Ureter (tissue), 1 donor: ENCODE measurements around the gene SORD. TPM values are rescaled to one million over a fixed set of nuclear protein-coding genes. Genes with fewer than 3 reads are reported as not detected.
"Not testable (repeated sequence)": the region's sequence is repeated elsewhere in the genome, so short reads cannot be mapped to it uniquely, and the experiment has no call there.

Experiments used
- DNase-seq: peaks from one replicate; pipeline ENCODE4 v3.0.0-alpha.2; 2020; ENCODE audit warnings: low spot score
- total RNA-seq: library from RNA; stranded (reverse); gene quantifications from one replicate; pipeline ENCODE4 v1.2.4, GENCODE V29; 2023
- donor health status: DM: yes; HTN: yes; CAD: no.

The SORD gene
- total RNA-seq, 1 donor from 2014 or later: 43.1 TPM

- no peak for DNase-seq
Measured at GRCh38 chr15:45097466-45097865, 74.5 kb downstream of the SORD start.

GRCh38 chr15:45099549-45100165 lies 76.7 kb downstream of the SORD start:
- DNase-seq: no peak

DNA sequence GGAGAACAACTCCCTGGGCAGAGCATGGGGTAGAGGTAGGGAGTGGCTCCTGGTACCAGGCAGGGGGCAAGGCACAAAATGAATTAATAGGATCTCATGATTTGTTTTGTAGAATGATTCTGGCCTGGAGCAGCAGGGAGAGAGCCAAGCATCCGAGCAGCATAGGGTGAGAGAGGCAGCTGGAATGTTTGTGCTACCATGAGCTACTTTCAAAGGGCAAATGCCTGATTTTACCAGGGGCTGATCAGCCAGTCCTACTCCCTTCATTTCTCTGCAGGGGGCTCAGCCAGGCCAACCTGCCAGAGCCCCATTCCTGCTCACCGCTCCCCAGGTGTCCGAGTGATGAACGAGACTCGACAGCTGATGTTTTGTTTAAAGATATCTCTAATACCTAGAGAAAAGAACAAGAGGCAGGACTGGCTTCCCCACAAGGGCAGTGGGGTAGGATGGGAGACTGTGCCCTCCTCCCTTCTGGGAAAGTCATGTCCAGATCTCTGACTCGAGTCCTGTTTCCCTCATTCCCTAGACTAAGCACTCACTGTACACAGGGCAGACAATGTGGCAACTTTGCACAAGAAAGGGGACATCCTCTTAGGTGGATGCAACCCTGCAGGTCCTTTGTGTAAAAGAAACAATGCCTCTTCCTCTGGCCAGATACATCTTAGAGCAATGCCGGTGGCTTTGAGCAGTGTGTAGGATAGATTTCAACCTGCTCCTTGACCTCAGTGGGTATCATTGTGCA lies 78.1 kb downstream of the SORD start:
- DNase-seq: no peak

DNA sequence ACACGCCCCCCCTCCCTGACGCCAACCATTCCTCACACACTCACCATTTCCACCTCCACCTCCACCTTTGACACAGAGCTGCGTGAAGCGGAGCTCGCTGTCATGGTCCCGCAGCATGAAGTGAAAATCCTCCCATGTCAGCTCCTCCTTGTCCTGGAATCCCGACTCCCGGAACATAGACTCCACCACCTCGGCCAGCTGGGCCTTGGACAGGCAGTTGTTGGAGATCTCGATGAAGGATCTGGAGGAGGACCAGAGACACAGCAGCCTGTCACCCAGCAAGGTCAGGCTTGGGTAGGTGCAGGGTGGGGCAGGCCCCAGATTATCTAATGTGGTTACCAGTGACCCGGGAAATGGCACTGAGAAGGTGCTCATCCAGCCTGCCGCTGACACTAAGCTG lies 78.8 kb downstream of the SORD start:
- DNase-seq: no peak

DNA sequence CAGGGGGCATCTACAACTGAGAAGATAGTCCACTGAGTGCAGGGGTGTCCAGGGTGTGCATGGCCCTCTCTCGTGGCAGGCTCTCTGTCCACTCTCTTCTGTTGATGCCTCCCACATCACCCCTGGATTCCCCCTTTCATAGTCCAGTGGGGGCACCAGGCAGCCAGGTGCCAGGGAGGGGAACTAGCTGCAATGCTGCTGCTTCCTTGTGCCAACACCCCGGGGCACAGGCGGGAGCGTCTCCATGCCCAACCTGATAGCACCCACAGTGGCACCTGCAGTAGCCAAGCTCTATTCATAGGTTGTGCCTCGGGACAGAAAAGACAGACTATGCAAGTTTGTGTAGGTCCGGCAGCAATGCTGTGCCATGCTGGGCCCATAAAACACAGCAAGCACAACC lies 79.2 kb downstream of the SORD start:
- no peak for DNase-seq

GRCh38 chr15:45104170-45104569 lies 81.2 kb downstream of the SORD start:
- DNase-seq: not testable (repeated sequence)

DNA sequence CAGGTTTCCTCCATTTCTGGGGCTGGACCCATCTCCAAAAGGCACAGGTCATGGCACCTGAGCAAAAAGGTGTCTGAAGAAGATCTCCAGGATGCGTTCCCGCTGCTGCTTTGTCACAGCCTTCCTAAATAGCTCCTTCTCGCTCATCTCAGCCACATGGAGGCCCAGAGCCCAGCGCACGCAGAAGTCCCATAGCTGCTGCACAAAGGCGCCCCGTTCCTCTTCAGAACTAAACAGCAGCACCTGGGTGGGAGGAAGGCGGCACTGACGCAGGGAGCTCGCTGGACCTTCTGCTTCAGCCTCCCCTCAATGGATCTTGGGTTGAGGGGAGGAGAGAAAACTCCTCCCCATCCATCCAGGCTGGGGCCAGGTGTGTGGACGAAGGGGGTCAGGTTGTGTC lies 82.6 kb downstream of the SORD start:
- no peak for DNase-seq

GRCh38 chr15:45106002-45106790 lies 83.2 kb downstream of the SORD start:
- DNase-seq: no peak

DNA sequence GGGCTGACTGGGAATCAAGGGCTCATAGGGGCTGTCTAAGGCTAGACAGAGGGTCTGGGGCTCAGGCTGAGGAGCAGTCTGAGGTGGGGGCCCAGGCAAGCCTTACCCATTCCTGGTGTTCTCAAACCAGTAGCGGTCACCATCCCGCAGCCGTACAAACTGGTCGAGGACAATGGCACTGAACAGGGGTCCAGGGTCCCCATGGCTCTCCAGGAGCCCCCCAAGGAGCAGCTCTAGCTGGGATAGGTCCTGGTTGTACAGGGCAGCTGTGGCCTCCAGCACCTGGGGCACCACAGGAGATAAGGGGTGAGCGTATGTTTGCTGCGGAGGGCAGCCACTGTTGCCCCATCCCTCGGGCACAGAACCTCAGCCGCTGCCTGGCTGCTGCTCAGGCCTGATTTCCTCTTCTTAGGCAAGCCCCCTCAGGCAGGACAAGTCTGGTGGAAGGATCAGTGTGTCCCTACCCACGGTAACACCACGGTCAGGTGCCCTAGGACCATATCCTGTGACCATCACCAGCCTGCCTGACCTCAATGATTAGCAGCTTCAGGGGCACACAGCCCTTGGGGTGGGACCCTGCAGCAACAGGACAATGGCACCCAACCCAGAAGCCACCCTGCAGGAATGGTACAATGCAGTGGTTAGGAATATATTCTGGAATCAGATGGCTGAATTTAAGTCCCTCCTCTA lies 85.1 kb downstream of the SORD start:
- DNase-seq: no peak

- no peak for DNase-seq
Measured at GRCh38 chr15:45110256-45110820, 87.3 kb downstream of the SORD start.

DNA sequence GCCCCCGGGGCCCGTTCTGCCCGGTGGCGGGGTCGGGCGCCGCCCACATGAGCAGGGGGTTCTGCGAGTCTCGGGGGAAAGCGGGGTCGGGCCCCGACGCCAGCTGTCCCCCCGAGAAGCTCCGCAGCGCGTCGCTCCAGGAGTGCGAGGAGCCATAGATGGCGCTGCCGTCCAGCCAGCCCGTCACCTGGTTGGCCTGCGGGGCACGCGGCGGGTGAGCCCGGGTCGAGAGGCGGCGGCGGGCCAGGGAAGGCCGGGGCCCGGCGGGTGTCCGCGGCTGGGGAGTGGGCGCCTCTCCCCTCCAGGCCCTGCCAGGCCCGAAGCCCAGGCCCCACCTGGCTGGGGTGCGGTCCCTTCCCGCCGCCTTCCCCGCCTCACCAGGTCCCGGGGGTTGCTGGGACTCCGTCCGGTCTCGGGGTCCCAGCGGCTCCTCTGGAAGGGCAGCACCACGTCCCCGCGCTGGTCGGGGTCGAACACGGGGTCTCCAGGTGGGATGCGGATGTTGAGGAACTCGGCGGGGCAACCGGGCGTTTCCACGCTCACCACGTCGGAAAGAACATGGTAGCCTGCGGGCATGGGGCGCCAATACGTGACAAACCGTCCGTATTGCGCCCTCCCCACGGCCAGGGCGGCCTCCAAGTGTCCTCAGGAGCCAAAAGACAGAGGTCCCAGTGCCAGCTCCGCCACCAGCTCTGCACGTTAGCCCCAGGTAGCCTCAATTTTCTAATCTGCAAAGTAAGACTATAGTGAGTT lies 88.6 kb downstream of the SORD start:
- DNase-seq: no peak

- DNase-seq: no peak
Measured at GRCh38 chr15:45112143-45112590, 89.2 kb downstream of the SORD start.

DNA sequence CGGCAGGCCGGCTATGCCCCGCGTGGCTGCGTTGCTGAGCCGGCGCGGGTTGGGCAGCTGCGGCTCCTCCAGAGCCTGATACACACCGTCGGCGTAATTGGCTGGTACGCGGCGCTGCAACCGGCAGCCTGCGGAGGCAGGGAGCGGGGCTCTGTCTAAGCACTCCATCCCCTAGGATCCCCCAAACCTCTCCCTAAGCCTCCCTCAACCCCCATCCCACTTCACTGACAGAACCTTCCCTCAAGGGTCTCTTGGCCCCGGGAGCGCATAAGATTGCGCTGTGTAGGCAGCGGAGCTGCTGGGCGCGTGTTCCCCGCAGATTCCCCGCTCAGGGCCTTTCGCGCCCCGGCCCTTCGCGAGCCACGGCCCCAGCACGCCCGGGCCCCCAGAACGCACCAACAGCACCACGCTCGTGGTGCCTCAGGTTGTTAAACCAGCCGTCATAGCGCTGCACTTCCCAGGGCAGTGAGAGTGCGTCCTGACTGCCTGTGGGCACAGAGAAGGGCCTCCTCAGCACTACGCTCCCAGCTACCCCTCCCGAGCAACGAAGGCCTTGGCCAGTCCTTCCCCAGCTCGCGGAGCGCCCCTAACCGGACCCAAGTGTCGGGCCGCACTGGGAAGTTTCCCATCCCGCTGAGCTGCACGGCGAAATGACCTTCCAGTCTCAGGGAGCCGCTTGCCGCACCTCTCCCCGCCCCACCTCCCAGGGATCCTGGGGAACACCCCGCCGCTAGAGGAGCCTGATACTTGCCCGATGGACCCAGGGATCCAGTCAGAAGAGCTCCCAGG lies 89.8 kb downstream of the SORD start:
- DNase-seq: no peak

DNA sequence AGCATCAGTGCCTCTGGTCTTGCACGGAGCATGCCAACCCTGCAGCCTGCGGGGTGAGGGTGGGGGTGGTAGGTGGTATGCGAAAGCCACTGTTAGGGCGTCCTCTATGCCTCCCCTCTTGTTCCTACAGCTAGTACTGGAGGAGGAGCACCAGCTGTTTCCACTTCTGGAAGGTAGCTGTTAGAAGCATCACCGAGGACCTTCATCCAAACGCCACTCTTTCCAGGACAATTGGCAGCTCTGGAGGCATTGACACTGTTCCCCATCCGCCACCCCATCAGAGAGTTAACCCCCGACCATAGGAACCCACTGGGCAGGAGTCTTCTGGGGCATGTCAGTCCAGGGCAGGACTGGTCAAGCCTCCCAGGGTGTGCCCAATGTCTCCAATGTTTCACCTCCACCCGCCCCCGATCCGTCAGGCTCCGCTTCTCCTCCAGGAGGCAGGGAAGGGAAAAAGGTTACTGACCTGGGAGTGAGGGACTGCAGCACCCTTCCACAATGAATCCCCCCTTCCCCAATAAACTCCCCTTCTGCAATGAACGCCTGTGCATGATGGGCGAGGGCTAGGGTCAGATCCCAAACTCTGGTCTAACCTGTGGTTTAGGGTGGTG lies 90.5 kb downstream of the SORD start:
- no peak for DNase-seq

DNA sequence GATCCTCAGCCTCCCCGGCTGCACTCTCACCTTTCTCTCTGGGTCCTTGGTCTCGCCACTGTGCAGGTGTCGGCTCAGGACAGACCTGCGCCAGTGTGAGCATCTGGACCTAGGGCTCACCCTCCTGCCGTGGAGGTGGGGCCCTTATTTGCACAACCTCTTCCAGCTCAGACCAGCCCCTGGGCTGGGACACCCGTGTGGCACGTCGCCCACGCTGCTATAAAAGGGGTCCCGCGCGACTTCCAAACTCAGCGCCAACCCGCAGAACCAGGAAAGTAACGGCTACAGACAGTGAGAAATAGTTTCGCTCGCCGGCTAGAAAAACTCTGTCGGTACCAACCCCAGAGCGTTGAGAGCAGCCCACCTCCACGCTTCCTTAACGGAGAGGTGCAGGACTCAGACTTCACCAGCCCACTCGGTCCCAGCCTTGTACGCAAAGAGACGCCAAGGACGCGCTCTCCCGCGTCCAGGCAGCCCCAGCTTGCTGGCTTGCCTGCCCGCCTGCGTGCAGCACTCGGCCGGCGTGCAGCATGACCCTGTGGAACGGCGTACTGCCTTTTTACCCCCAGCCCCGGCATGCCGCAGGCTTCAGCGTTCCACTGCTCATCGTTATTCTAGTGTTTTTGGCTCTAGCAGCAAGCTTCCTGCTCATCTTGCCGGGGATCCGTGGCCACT lies 91.2 kb downstream of the SORD start, which contains the start of the genes DUOX2 and DUOXA2:
DUOX2 (minus strand) TSS at position 97 of the 675 bp plus-strand sequence. CDS start 761 bp downstream, outside the sequence.
DUOXA2 (plus strand) TSS at position 251 of the 675 bp plus-strand sequence; CDS start at position 531, 280 bp downstream.
- DNase-seq: no peak

- no peak for DNase-seq
Measured at GRCh38 chr15:45114751-45115085, 91.7 kb downstream of the SORD start.

GRCh38 chr15:45115312-45115820 lies 92.4 kb downstream of the SORD start:
- DNase-seq: no peak

- no peak for DNase-seq
Measured at GRCh38 chr15:45116006-45116481, 93.0 kb downstream of the SORD start.
